NCI-H748 treated with DMSO at 0.1 percent for 48 hours (cell line): Measurements from ENCODE around the gene RAD51D.
"Not testable (repeated sequence)": the region's sequence is repeated elsewhere in the genome, so short reads cannot be mapped to it uniquely, and the experiment has no call there.

Experiments
- DNase-seq: peaks from one replicate; lab custom pipeline; 2025; lab: John Stamatoyannopoulos, UW

RAD51D gene

GRCh38 chr17:35065880-35066279 lies 53.8 kb downstream of the RAD51D start:
- no peak for DNase-seq

- no peak for DNase-seq
Observed at GRCh38 chr17:35064516-35065215, 55.0 kb downstream of the RAD51D start.

GRCh38 chr17:35063514-35064223 lies 56.0 kb downstream of the RAD51D start, which contains the start of gene RFFL:
TSS of gene RFFL (minus strand) at chr17:35063707. CDS start at chr17:35026553, 37,154 bp downstream.
- DNase-seq: no peak

- no peak for DNase-seq
Observed at GRCh38 chr17:35062308-35062707, 57.4 kb downstream of the RAD51D start.

GRCh38 chr17:35057332-35057915 lies 62.2 kb downstream of the RAD51D start:
- DNase-seq: no peak

GRCh38 chr17:35056013-35056412 lies 63.6 kb downstream of the RAD51D start:
- no peak for DNase-seq

- DNase-seq: no peak
Observed at GRCh38 chr17:35053204-35053603, 66.5 kb downstream of the RAD51D start.

- no peak for DNase-seq
Observed at GRCh38 chr17:35052780-35053179, 66.9 kb downstream of the RAD51D start.

GRCh38 chr17:35052241-35052610 lies 67.4 kb downstream of the RAD51D start:
- no peak for DNase-seq

- DNase-seq: no peak
Observed at GRCh38 chr17:35051579-35052240, 68.0 kb downstream of the RAD51D start.

- DNase-seq: no peak
Observed at GRCh38 chr17:35051183-35051578, 68.5 kb downstream of the RAD51D start.

- DNase-seq: no peak
Observed at GRCh38 chr17:35050170-35050569, 69.5 kb downstream of the RAD51D start.

GRCh38 chr17:35048685-35049379 lies 70.8 kb downstream of the RAD51D start:
- DNase-seq: no peak

- no peak for DNase-seq
Observed at GRCh38 chr17:35046740-35047283, 72.8 kb downstream of the RAD51D start.

GRCh38 chr17:35046245-35046644 lies 73.4 kb downstream of the RAD51D start:
- DNase-seq: no peak

- DNase-seq: not testable (repeated sequence)
Observed at GRCh38 chr17:35045458-35045979, 74.1 kb downstream of the RAD51D start.

- DNase-seq: no peak
Observed at GRCh38 chr17:35044181-35044580, 75.5 kb downstream of the RAD51D start.
